Coronary artery (tissue), 2 donors: ENCODE data around the gene TNKS1BP1.

Source experiments
- DNase-seq: peaks from one replicate; pipeline ENCODE4 v3.0.0-alpha.2; 2017; ENCODE audit warnings: low spot score
- H3K27ac ChIP-seq, 2 donors: fragments of 200-600 bp; sonication (generic); one replicate each; pipeline ENCODE4 v1.5.1; 2016 to 2019
- H3K4me3 ChIP-seq: fragments of 200-600 bp; sonication (generic); 2 replicates; pipeline ENCODE4 v1.5.1; 2016; ENCODE audit warnings: mild to moderate bottlenecking, moderate library complexity
- TF ChIP-seq, protein P1 (sequence below): fragments of 200-600 bp; sonication (generic); IDR thresholded peaks from one replicate; pipeline ENCODE4 v1.5.1; 2019; ENCODE audit warnings: antibody characterized with exemption

The TNKS1BP1 gene, protein sequence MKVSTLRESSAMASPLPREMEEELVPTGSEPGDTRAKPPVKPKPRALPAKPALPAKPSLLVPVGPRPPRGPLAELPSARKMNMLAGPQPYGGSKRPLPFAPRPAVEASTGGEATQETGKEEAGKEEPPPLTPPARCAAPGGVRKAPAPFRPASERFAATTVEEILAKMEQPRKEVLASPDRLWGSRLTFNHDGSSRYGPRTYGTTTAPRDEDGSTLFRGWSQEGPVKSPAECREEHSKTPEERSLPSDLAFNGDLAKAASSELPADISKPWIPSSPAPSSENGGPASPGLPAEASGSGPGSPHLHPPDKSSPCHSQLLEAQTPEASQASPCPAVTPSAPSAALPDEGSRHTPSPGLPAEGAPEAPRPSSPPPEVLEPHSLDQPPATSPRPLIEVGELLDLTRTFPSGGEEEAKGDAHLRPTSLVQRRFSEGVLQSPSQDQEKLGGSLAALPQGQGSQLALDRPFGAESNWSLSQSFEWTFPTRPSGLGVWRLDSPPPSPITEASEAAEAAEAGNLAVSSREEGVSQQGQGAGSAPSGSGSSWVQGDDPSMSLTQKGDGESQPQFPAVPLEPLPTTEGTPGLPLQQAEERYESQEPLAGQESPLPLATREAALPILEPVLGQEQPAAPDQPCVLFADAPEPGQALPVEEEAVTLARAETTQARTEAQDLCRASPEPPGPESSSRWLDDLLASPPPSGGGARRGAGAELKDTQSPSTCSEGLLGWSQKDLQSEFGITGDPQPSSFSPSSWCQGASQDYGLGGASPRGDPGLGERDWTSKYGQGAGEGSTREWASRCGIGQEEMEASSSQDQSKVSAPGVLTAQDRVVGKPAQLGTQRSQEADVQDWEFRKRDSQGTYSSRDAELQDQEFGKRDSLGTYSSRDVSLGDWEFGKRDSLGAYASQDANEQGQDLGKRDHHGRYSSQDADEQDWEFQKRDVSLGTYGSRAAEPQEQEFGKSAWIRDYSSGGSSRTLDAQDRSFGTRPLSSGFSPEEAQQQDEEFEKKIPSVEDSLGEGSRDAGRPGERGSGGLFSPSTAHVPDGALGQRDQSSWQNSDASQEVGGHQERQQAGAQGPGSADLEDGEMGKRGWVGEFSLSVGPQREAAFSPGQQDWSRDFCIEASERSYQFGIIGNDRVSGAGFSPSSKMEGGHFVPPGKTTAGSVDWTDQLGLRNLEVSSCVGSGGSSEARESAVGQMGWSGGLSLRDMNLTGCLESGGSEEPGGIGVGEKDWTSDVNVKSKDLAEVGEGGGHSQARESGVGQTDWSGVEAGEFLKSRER (N-terminal part only)

DNA sequence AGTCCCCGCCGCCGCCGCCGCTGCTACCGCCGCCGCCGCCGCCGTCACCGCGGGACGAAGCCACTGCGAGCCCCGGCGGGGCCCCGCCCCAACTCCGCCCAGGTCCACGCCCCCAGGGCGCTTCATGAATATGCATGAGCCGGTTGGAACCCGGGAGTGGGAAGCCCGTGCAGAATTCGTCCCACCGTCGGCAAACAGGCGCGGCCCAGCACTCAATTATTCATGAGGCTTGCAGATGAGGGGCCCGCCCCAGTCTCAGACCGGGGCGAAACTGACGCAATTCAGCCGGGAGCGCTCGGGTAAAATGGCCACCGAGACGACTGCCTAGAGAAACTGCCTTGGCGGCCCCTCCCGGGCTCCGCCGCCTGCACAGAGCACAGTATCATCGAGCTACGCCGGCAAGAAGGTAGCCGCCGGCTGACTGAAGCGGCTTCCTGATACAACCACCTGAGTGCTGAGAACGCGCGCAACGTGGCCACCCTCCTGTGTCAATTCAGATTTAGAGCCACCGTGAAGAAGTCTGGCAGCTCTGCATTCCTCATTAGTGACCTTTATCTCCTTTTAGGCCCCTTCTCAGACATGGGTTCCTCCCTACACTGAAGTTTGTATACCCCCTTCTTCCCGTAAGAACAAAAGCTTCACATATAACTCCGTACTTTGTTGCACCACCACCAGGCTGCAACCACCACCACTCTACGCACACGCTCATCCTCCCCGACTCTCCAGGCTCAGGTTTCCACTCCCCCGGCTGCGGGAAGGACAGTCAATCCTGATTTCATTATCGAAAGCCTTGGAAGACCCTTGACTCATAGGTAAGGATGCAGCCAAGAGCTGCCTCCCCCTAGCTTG, at the start of gene TNKS1BP1:
TNKS1BP1 (minus strand) TSS at position 67 of the 849 bp plus-strand sequence. CDS start 3,067 bp downstream, outside the sequence.
- Histone ChIP-seq H3K27ac (peak within 1 kb of the TSS; percentile 94 to 100), H3K4me3 (peak within 1 kb of the TSS; percentile 99)
- TF ChIP-seq, protein P1, sequence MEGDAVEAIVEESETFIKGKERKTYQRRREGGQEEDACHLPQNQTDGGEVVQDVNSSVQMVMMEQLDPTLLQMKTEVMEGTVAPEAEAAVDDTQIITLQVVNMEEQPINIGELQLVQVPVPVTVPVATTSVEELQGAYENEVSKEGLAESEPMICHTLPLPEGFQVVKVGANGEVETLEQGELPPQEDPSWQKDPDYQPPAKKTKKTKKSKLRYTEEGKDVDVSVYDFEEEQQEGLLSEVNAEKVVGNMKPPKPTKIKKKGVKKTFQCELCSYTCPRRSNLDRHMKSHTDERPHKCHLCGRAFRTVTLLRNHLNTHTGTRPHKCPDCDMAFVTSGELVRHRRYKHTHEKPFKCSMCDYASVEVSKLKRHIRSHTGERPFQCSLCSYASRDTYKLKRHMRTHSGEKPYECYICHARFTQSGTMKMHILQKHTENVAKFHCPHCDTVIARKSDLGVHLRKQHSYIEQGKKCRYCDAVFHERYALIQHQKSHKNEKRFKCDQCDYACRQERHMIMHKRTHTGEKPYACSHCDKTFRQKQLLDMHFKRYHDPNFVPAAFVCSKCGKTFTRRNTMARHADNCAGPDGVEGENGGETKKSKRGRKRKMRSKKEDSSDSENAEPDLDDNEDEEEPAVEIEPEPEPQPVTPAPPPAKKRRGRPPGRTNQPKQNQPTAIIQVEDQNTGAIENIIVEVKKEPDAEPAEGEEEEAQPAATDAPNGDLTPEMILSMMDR, result no peak

DNA sequence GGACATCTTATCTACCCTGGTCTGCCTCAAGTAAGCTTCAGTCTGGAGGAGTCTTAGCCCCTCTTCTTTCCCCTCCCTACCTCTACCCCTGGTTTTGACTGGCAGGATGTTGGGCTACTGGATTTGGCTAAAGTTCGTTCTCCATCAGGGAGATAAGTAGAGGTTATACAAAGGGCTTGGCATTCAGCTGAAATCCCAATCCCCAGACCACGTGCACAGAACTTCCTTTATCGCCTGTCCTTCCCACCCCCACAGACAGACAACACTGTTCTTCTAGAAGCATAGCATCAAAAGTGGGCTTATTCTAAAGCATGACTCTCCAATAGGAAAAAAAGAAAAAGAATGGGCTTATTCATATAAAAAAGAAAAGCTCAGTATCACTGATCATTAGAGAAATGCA, 48.4 kb upstream of the TNKS1BP1 start:
- Histone ChIP-seq H3K27ac (no peak overlapping the region), H3K4me3 (no peak overlapping the region)
- TF ChIP-seq, protein P1, result no peak
- no peak for DNase-seq

More for the DNA sequence above, at the start of gene TNKS1BP1:
- DNase-seq, result peak; percentile 99

GRCh38 chr11:57370941-57371340, 46.2 kb upstream of the TNKS1BP1 start:
- DNase-seq, result no peak
- Histone ChIP-seq H3K27ac (no peak overlapping the region), H3K4me3 (no peak overlapping the region)
- TF ChIP-seq, protein P1, result no peak

GRCh38 chr11:57370251-57370650, 45.5 kb upstream of the TNKS1BP1 start:
- H3K4me3 ChIP-seq, result no peak overlapping the region
- no peak for DNase-seq
- TF ChIP-seq, protein P1, result no peak
- H3K27ac ChIP-seq, result no peak overlapping the region

- TF ChIP-seq, protein P1, result no peak
- no peak for DNase-seq
- no peak overlapping the region for H3K4me3 ChIP-seq
These were observed 44.1 kb upstream of the TNKS1BP1 start for GRCh38 chr11:57368845-57369232.

More at GRCh38 chr11:57368845-57369232, 44.1 kb upstream of the TNKS1BP1 start:
- no peak overlapping the region for H3K27ac ChIP-seq
